Upper lobe of left lung (tissue), 6 donors: ENCODE results near the gene RECK. TPM values are rescaled to one million over a fixed set of nuclear protein-coding genes. Genes with fewer than 3 reads are reported as not detected.
"Not testable (repeated sequence)": the region's sequence is repeated elsewhere in the genome, so short reads cannot be mapped to it uniquely, and the experiment has no call there.

Source experiments
- ATAC-seq, 2 donors: fragments of 200-7000 bp; cut with Tn5 transposase; one replicate each; pipeline ENCODE4 v1.9.1; 2022; ENCODE audit warnings: mild to moderate bottlenecking in 2 of 2, moderate library complexity in 2 of 2; ENCODE audit not compliant: low FRiP score in 2 of 2
- DNase-seq, 2 donors: peaks; one replicate each; pipeline ENCODE4 v3.0.0-alpha.2; 2019 to 2020
- H3K27ac ChIP-seq, 4 donors: fragments of 200-600 bp; sonication (generic); one replicate each; pipeline ENCODE4 v1.5.1; 2016 to 2019
- H3K27me3 ChIP-seq, 4 donors: fragments of 200-600 bp; sonication (generic); one replicate each; pipeline ENCODE4 v1.5.1; 2017 to 2019
- H3K36me3 ChIP-seq, 4 donors: fragments of 200-600 bp; sonication (generic); one replicate each; pipeline ENCODE4 v1.5.1; 2016 to 2019
- H3K4me1 ChIP-seq, 4 donors: fragments of 200-600 bp; sonication (generic); one replicate each; pipeline ENCODE4 v1.5.1; 2018 to 2019
- H3K4me3 ChIP-seq, 4 donors: fragments of 200-600 bp; sonication (generic); one replicate each; pipeline ENCODE4 v1.5.1; 2017 to 2019; ENCODE audit warnings: mild to moderate bottlenecking in 2 of 4, moderate library complexity in 1 of 4
- H3K9me3 ChIP-seq, 4 donors: fragments of 200-600 bp; sonication (generic); one replicate each; pipeline ENCODE4 v1.5.1; 2018 to 2019
- EP300 ChIP-seq, 4 donors: sonication (generic); formaldehyde crosslinking; IDR thresholded peaks; one replicate each; pipeline ENCODE4 v1.5.1; 2017; ENCODE audit warnings: antibody characterized with exemption in 4 of 4, control low read depth in 2 of 4
- POLR2A ChIP-seq, 4 donors: fragments of 450-650 bp; IDR thresholded peaks; one replicate each; pipeline ENCODE4 v1.5.1; 2016 to 2017; ENCODE audit warnings: antibody characterized with exemption in 4 of 4, mild to moderate bottlenecking in 2 of 4
- POLR2AphosphoS5 ChIP-seq, 2 donors: sonication (generic); formaldehyde crosslinking; IDR thresholded peaks; one replicate each; pipeline ENCODE4 v1.5.1; 2017; ENCODE audit warnings: antibody characterized with exemption in 2 of 2
- WGBS, 2 donors: methylation state at CpG; one replicate each; pipeline ENCODE4 v1.1.5; 2017 to 2018; 5-methylcytosine and 5-hydroxymethylcytosine counted together
- total RNA-seq, 6 donors: library from RNA; depleted of rRNA in 4 of 6; stranded (reverse); fragments of >200 nt in 4 of 6; gene quantifications; one replicate each; pipeline versions ENCODE4 v1.1.0 to v1.2.1, GENCODE V29; 2016 to 2021
- TF ChIP-seq, protein P1 (sequence below), 6 experiments: fragments of 450-650 bp in 4 of 6; fragments of 200-600 bp in 2 of 6; sonication (generic) in 2 of 6; IDR thresholded peaks; one replicate each; pipeline ENCODE4 v1.5.1; 2016 to 2019; ENCODE audit warnings: antibody characterized with exemption in 6 of 6
- donor health status: DM: no; HTN: no; CAD: no; lungs with moderate emphysema.
- donor health status: DM: no; HTN: yes; CAD: no; lungs with severe emphysema.

Gene RECK
- total RNA-seq, 6 donors from 2014 or later: 8.4 to 17.6 (median 11.0) TPM

DNA sequence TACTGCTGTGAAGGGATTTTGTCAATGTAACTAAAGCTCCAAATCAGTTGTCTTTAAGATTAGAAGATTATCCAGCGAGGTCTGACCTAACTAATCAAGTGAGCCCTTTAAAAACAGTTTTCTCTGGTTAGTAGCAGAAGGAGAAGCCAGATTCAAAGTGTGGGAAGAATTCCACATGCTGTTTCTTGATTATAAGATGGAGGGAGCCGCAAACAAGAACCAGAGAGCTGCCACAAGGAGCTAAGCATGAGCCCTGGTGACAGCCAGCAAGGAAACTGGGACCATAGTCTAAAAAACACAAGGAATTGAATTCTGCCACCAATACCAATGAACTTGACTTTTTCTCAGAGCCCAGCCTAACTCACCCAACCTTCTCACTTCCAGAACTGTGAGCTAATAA lies 41.8 kb upstream of the RECK start:
- Histone ChIP-seq H3K4me1 (no peaks in the 10 kb centered on the region), H3K9me3 (peaks cover 0 to 9% (median 6%) of the 10 kb centered on the region in 4 donors), H3K27me3 (no peaks in the 10 kb centered on the region), H3K4me3 (no peak overlapping the region), H3K36me3 (no peaks in the 10 kb centered on the region), H3K27ac (no peak overlapping the region)
- ATAC-seq (no peak), DNase-seq (no peak)
- 72 to 86% methylated on average over 2 of the region's 2 CpGs for WGBS, 2 donors
- TF ChIP-seq, protein P1, sequence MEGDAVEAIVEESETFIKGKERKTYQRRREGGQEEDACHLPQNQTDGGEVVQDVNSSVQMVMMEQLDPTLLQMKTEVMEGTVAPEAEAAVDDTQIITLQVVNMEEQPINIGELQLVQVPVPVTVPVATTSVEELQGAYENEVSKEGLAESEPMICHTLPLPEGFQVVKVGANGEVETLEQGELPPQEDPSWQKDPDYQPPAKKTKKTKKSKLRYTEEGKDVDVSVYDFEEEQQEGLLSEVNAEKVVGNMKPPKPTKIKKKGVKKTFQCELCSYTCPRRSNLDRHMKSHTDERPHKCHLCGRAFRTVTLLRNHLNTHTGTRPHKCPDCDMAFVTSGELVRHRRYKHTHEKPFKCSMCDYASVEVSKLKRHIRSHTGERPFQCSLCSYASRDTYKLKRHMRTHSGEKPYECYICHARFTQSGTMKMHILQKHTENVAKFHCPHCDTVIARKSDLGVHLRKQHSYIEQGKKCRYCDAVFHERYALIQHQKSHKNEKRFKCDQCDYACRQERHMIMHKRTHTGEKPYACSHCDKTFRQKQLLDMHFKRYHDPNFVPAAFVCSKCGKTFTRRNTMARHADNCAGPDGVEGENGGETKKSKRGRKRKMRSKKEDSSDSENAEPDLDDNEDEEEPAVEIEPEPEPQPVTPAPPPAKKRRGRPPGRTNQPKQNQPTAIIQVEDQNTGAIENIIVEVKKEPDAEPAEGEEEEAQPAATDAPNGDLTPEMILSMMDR (IDR thresholded peaks at IDR 0.05): no peak
- no peak for TF ChIP-seq POLR2A (IDR thresholded peaks at IDR 0.05)
- no peak for TF ChIP-seq POLR2AphosphoS5 (IDR thresholded peaks at IDR 0.05)
- no peak for TF ChIP-seq EP300 (IDR thresholded peaks at IDR 0.05)

DNA sequence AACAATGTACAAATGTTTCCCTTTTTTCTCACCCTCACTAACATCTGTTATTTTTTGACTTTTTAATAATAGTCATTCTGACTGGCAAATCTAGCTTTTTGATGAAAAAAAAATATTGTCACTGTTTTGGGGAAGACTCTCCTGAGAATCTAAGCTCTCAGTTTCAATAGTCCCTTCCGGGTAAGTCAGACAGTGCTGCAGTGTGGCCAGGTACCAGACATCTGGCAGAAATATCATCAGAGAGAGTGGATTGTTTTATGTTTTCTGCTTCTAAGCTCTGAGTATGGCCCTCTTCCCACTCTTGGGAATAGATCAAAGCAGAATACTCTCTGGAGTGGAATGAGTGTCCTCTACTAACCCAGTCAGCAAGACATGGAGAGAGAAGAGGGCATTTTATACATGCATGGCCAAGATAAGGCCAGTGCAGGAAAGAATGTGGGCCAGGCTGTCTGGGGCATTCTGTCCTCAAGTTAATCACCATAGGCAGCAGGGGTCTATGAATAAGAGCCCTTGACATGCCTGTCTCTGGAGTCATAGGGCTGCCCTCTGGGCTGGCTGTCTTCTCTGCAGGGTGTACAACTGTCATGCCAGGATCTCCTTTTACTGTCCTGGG lies 40.2 kb upstream of the RECK start:
- no peaks in the 10 kb centered on the region for H3K4me1 ChIP-seq
- peaks cover 0 to 9% (median 6%) of the 10 kb centered on the region in 4 donors for H3K9me3 ChIP-seq
- peak in 1 of 2 donors; percentile 62 for DNase-seq
- TF ChIP-seq EP300 (IDR thresholded peaks at IDR 0.05): no peak
- H3K4me3 ChIP-seq: no peak overlapping the region
- 54 to 55% methylated on average over 1 of the region's 1 CpG for WGBS, 2 donors
- peak; percentile 82 to 86 for ATAC-seq
- no peaks in the 10 kb centered on the region for H3K27me3 ChIP-seq
- no peaks in the 10 kb centered on the region for H3K36me3 ChIP-seq
- H3K27ac ChIP-seq: peak overlapping the region in 3 of 4 donors; percentile 23 to 69 (median 42)

DNA sequence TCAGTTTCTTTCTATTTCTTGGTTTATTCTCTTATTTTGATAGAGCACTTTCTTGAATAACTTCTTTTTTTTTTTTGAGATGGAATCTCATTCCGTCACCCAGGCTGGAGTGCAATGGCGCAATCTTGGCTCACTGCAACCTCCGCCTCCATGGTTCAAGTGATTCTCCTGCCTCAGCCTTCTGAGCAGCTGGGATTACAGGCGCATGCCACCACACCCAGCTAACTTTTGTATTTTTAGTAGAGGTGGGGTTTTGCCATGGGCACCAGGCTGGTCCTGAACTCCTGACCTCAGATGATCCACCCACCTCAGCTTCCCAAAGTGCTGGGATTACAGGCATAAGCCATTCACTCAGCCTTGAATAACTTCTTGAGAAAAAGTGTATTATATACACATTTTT lies 39.7 kb upstream of the RECK start:
- H3K4me3 ChIP-seq, H3K27me3 ChIP-seq, H3K4me1 ChIP-seq, H3K36me3 ChIP-seq, H3K9me3 ChIP-seq: not testable (repeated sequence)
- 61 to 76% methylated on average over 4 of the region's 4 CpGs for whole genome bisulfite sequencing, 2 donors
- DNase-seq: peak in 1 of 2 donors; percentile 66
- peak; percentile 63 to 67 for ATAC-seq
- peak in 1 of 2 donors; percentile 16 for TF ChIP-seq POLR2AphosphoS5 (IDR thresholded peaks at IDR 0.05)
- peak overlapping the region in 2 of 4 donors; percentile 23 to 69 for H3K27ac ChIP-seq

DNA sequence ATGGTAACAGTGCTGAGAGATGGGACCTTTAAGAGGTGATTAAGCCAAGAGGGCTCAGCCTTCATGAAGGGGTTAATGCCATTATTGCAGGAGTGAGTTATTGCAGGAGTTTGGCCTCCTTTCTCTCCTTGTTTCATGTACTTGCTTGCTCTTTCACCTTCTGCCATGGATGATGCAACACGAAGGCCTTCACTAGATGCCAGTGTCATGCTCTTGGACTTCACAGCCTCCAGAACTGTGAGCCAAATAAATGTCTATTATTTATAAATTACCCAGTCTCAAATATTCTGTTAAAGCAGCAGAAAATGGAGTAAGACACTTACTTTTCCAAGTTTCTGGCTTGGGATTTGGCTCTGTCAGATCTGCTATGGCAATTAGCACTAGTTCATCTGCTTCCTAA lies 38.4 kb upstream of the RECK start:
- 76 to 86% methylated on average over 1 of the region's 1 CpG for WGBS, 2 donors
- ATAC-seq (no peak), DNase-seq (no peak)
- Histone ChIP-seq H3K4me3 (no peak overlapping the region), H3K9me3 (peaks cover 0 to 9% (median 6%) of the 10 kb centered on the region in 4 donors), H3K4me1 (no peaks in the 10 kb centered on the region), H3K27ac (no peak overlapping the region), H3K36me3 (no peaks in the 10 kb centered on the region), H3K27me3 (no peaks in the 10 kb centered on the region)
- TF ChIP-seq EP300 (IDR thresholded peaks at IDR 0.05) (no peak), POLR2AphosphoS5 (IDR thresholded peaks at IDR 0.05) (no peak), POLR2A (IDR thresholded peaks at IDR 0.05) (no peak)
- TF ChIP-seq, protein P1 (IDR thresholded peaks at IDR 0.05): no peak

DNA sequence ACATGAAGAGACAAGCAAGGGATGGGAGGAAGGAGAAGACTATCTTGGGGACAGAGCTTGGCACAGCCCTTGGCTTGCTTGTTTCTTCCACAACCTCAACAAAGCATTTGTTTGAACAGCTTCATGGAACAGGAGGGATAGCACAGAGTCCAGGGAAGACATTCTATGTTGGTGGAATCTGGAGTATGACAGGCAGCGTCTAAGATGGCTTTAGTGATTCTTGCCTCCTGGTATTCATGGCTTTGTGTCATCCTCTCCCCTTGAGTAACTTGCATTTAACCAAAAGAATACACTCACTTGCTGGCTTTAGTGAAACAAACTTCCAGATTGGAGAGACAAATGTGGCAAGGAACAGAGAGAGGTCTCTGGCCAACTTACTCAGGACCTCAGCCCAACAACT lies 30.8 kb upstream of the RECK start:
- TF ChIP-seq EP300 (IDR thresholded peaks at IDR 0.05) (no peak), POLR2AphosphoS5 (IDR thresholded peaks at IDR 0.05) (no peak), POLR2A (IDR thresholded peaks at IDR 0.05) (no peak)
- TF ChIP-seq, protein P1 (IDR thresholded peaks at IDR 0.05): no peak
- WGBS, 2 donors: 76 to 100% methylated on average over 1 of the region's 1 CpG

More for the DNA sequence above, 30.8 kb upstream of the RECK start:
- H3K27me3 ChIP-seq: no peaks in the 10 kb centered on the region
- H3K36me3 ChIP-seq: no peaks in the 10 kb centered on the region
- no peaks in the 10 kb centered on the region for H3K9me3 ChIP-seq
- peaks cover 0 to 5% (median 0%) of the 10 kb centered on the region in 4 donors for H3K4me1 ChIP-seq
- H3K27ac ChIP-seq: no peak overlapping the region
- DNase-seq (no peak), ATAC-seq (no peak)
- no peak overlapping the region for H3K4me3 ChIP-seq
